Rectal smooth muscle tissue (tissue), 1 donor: ENCODE measurements around the gene KRT38.

ENCODE experiments used
- H3K27ac ChIP-seq: one replicate; pipeline ENCODE4 v1.7.0; 2013; ENCODE audit warnings: low read depth, low read length, inconsistent platforms
- H3K27me3 ChIP-seq: one replicate; pipeline ENCODE4 v1.7.0; 2013; ENCODE audit warnings: low read length; ENCODE audit not compliant: control insufficient read depth, insufficient read depth
- H3K36me3 ChIP-seq: one replicate; pipeline ENCODE4 v1.7.0; 2013; ENCODE audit warnings: low read length; ENCODE audit not compliant: control insufficient read depth, insufficient read depth
- H3K4me1 ChIP-seq: one replicate; pipeline ENCODE4 v1.7.0; 2013; ENCODE audit warnings: low read length; ENCODE audit not compliant: control insufficient read depth, insufficient read depth
- H3K4me3 ChIP-seq: one replicate; pipeline ENCODE4 v1.7.0; 2013; ENCODE audit warnings: low read length
- H3K9ac ChIP-seq: one replicate; pipeline ENCODE4 v1.7.0; 2013; ENCODE audit warnings: low read length

The KRT38 gene

GRCh38 chr17:41453066-41453465 is 12.3 kb upstream of the KRT38 start:
- no peak overlapping the region for H3K27ac ChIP-seq
- H3K27me3 ChIP-seq: no peaks in the 10 kb centered on the region
- no peaks in the 10 kb centered on the region for H3K4me1 ChIP-seq
- H3K36me3 ChIP-seq: no peaks in the 10 kb centered on the region
- no peak overlapping the region for H3K9ac ChIP-seq
- no peak overlapping the region for H3K4me3 ChIP-seq

GRCh38 chr17:41452281-41452680 is 11.5 kb upstream of the KRT38 start:
- no peak overlapping the region for H3K9ac ChIP-seq
- no peaks in the 10 kb centered on the region for H3K4me1 ChIP-seq
- no peak overlapping the region for H3K4me3 ChIP-seq
- H3K27me3 ChIP-seq: no peaks in the 10 kb centered on the region
- H3K27ac ChIP-seq: no peak overlapping the region
- no peaks in the 10 kb centered on the region for H3K36me3 ChIP-seq

- H3K36me3 ChIP-seq: no peaks in the 10 kb centered on the region
- no peak overlapping the region for H3K9ac ChIP-seq
- H3K27me3 ChIP-seq: no peaks in the 10 kb centered on the region
- no peak overlapping the region for H3K4me3 ChIP-seq
- H3K4me1 ChIP-seq: no peaks in the 10 kb centered on the region
- no peak overlapping the region for H3K27ac ChIP-seq
These were observed 10.5 kb upstream of the KRT38 start for GRCh38 chr17:41451154-41451728.

- no peak overlapping the region for H3K9ac ChIP-seq
- no peaks in the 10 kb centered on the region for H3K27me3 ChIP-seq
- H3K4me3 ChIP-seq: no peak overlapping the region
- H3K4me1 ChIP-seq: no peaks in the 10 kb centered on the region
- no peaks in the 10 kb centered on the region for H3K36me3 ChIP-seq
- H3K27ac ChIP-seq: no peak overlapping the region
These were observed 8.2 kb upstream of the KRT38 start for GRCh38 chr17:41449008-41449407.

GRCh38 chr17:41448506-41448905 is 7.7 kb upstream of the KRT38 start:
- H3K27me3 ChIP-seq: no peaks in the 10 kb centered on the region
- no peak overlapping the region for H3K4me3 ChIP-seq
- H3K27ac ChIP-seq: no peak overlapping the region
- H3K36me3 ChIP-seq: no peaks in the 10 kb centered on the region
- H3K9ac ChIP-seq: no peak overlapping the region
- no peaks in the 10 kb centered on the region for H3K4me1 ChIP-seq

- Histone ChIP-seq H3K9ac (no peak overlapping the region), H3K27ac (no peak overlapping the region), H3K4me1 (no peaks in the 10 kb centered on the region), H3K36me3 (no peaks in the 10 kb centered on the region), H3K4me3 (no peak overlapping the region), H3K27me3 (no peaks in the 10 kb centered on the region)
These were observed 6.0 kb upstream of the KRT38 start for GRCh38 chr17:41446806-41447205.

- Histone ChIP-seq H3K27ac (no peak overlapping the region), H3K4me1 (no peaks in the 10 kb centered on the region), H3K9ac (no peak overlapping the region), H3K27me3 (no peaks in the 10 kb centered on the region), H3K4me3 (no peak overlapping the region), H3K36me3 (no peaks in the 10 kb centered on the region)
These were observed 3.9 kb upstream of the KRT38 start for GRCh38 chr17:41444640-41445039.

- Histone ChIP-seq H3K4me3 (no peak overlapping the region), H3K9ac (no peak overlapping the region), H3K27me3 (no peaks in the 10 kb centered on the region), H3K36me3 (no peaks in the 10 kb centered on the region), H3K27ac (no peak overlapping the region), H3K4me1 (no peaks in the 10 kb centered on the region)
These were observed 3.4 kb upstream of the KRT38 start for GRCh38 chr17:41444186-41444585.

GRCh38 chr17:41442739-41443138 is 2.0 kb upstream of the KRT38 start:
- Histone ChIP-seq H3K36me3 (no peaks in the 10 kb centered on the region), H3K27ac (no peak overlapping the region), H3K9ac (no peak overlapping the region), H3K4me1 (no peaks in the 10 kb centered on the region), H3K4me3 (no peak overlapping the region), H3K27me3 (no peaks in the 10 kb centered on the region)

GRCh38 chr17:41439375-41439774 is 1.4 kb downstream of the KRT38 start:
- no peak overlapping the region for H3K4me3 ChIP-seq
- H3K27me3 ChIP-seq: no peaks in the 10 kb centered on the region
- no peak overlapping the region for H3K9ac ChIP-seq
- no peaks in the 10 kb centered on the region for H3K4me1 ChIP-seq
- no peaks in the 10 kb centered on the region for H3K36me3 ChIP-seq
- no peak overlapping the region for H3K27ac ChIP-seq

- Histone ChIP-seq H3K27me3 (no peaks in the 10 kb centered on the region), H3K27ac (no peak overlapping the region), H3K36me3 (no peaks in the 10 kb centered on the region), H3K9ac (no peak overlapping the region), H3K4me3 (no peak overlapping the region), H3K4me1 (no peaks in the 10 kb centered on the region)
These were observed 3.0 kb downstream of the KRT38 start for GRCh38 chr17:41437769-41438168.

GRCh38 chr17:41437254-41437653 is 3.5 kb downstream of the KRT38 start:
- H3K27ac ChIP-seq: no peak overlapping the region
- no peak overlapping the region for H3K4me3 ChIP-seq
- no peaks in the 10 kb centered on the region for H3K4me1 ChIP-seq
- no peaks in the 10 kb centered on the region for H3K36me3 ChIP-seq
- no peaks in the 10 kb centered on the region for H3K27me3 ChIP-seq
- no peak overlapping the region for H3K9ac ChIP-seq

GRCh38 chr17:41434415-41434814 is 6.4 kb downstream of the KRT38 start:
- Histone ChIP-seq H3K4me3 (no peak overlapping the region), H3K27me3 (no peaks in the 10 kb centered on the region), H3K9ac (no peak overlapping the region), H3K4me1 (no peaks in the 10 kb centered on the region), H3K27ac (no peak overlapping the region), H3K36me3 (no peaks in the 10 kb centered on the region)
